ENCODE measurements around the gene NACC2. TPM values are rescaled to one million over a fixed set of nuclear protein-coding genes. Genes with fewer than 3 reads are reported as not detected.
A peak's percentile ranks its signal among the peaks of the same experiment; 100 is the strongest.

The NACC2 gene
- total RNA-seq, 4 donors from 2014 or later: 26.0 to 51.7 (median 43.5) TPM

DNA sequence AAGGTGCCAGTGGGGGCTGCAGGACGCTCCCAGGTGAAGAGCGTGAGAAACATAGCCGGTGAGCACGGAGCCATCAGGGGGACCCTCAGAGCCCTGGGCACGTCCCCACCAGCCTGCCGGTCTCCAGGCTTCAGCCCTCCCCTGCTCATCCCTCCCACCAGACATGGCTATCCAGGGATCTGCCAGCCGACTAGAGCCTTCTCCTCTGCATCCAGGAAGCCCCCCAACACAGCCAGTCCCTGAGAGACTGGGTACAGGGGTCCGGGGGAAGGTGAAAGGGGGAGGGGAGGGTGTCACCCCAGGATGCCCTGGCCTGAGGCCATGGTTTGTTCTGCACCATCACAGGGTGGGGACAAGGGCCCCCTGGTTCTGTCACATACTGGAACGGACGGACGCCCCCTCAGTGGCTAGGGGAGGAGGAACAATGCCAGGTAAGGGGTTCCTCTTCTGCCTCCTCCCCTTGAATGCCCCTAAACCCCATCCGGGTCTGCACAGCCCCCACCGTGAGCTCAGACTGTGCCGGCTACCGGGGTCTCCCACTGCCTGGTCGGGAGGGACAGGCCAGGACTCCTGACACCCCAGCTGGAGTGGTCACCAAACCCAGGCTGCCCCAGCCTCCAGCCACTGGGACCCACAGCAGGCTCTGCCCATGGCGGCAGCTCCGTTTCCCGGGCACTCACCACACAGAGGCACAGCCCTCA, 34.3 kb downstream of the NACC2 start:
- Histone ChIP-seq H3K27me3 (no peaks in the 10 kb centered on the region), H3K27ac (no peak overlapping the region), H3K36me3 (no peaks in the 10 kb centered on the region), H3K4me1 (peaks cover 0 to 5% of the 10 kb centered on the region in 2 donors), H3K9me3 (no peaks in the 10 kb centered on the region), H3K4me3 (no peak overlapping the region)
- ATAC-seq (no peak), DNase-seq (peak in 1 of 2 donors; percentile 8)
- intact Hi-C loops (cut with DNase I; ENCODE audit: low total_unique reads): no loop called here
- no peak for TF ChIP-seq POLR2A (IDR thresholded peaks at IDR 0.05)
- TF ChIP-seq, protein P1, sequence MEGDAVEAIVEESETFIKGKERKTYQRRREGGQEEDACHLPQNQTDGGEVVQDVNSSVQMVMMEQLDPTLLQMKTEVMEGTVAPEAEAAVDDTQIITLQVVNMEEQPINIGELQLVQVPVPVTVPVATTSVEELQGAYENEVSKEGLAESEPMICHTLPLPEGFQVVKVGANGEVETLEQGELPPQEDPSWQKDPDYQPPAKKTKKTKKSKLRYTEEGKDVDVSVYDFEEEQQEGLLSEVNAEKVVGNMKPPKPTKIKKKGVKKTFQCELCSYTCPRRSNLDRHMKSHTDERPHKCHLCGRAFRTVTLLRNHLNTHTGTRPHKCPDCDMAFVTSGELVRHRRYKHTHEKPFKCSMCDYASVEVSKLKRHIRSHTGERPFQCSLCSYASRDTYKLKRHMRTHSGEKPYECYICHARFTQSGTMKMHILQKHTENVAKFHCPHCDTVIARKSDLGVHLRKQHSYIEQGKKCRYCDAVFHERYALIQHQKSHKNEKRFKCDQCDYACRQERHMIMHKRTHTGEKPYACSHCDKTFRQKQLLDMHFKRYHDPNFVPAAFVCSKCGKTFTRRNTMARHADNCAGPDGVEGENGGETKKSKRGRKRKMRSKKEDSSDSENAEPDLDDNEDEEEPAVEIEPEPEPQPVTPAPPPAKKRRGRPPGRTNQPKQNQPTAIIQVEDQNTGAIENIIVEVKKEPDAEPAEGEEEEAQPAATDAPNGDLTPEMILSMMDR (IDR thresholded peaks at IDR 0.05 in 4 of 5, conservative IDR thresholded peaks at IDR 0.05 in 1 of 5): no peak
- in situ Hi-C loops (cut with MboI; ENCODE audit: low sequenced_read_pairs in 4 of 4): no loop called here

DNA sequence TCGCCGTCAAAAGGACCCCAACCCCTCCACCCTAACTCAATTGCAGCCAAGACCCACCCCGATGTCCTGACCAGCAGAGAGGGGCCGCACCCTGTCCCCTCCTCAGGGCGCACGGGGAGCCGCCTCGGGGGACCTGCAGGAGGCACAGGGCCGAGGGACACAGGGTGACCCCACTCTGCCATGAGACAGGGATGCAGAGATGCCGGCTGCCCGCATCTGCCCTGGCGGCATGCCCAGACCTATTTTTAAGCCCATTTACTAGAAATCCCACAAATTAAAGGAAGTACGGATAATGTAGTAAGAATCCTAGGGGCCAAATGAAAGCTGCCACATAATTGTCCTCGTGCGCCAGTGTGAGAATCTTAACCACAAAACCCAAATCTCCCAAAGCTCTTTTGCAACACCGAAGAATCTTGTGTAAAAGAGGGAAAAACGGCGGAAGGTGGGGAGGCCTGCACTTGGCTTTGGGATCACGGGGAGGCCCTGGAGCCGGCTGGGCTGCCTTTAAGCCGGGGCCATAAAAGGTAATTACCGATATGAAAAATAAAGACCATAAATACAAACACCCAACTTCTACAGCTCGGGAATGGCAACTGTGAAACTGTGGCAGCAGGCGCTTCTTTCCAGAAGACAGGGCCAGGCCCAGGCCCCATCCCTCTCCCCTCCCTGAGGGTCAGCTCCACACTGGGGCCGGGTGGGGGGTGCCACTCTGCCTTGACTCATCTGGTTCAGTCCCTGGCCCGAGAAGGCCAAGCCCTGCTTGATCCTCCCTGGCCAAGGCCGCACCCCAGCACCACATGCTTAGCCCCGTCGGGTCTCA, 35.0 kb downstream of the NACC2 start:
- no peak overlapping the region for H3K4me3 ChIP-seq
- intact Hi-C loops (cut with DNase I; ENCODE audit: low total_unique reads): no loop called here
- no peak overlapping the region for H3K27ac ChIP-seq
- in situ Hi-C loops (cut with MboI; ENCODE audit: low sequenced_read_pairs in 4 of 4): no loop called here
- H3K27me3 ChIP-seq: no peaks in the 10 kb centered on the region
- ATAC-seq (no peak), DNase-seq (peak in 1 of 2 donors; percentile 10)
- H3K9me3 ChIP-seq: no peaks in the 10 kb centered on the region
- TF ChIP-seq POLR2A (IDR thresholded peaks at IDR 0.05): no peak
- TF ChIP-seq, protein P1 (IDR thresholded peaks at IDR 0.05 in 4 of 5, conservative IDR thresholded peaks at IDR 0.05 in 1 of 5): no peak
- H3K4me1 ChIP-seq: peaks cover 0 to 11% of the 10 kb centered on the region in 2 donors
- no peaks in the 10 kb centered on the region for H3K36me3 ChIP-seq

DNA sequence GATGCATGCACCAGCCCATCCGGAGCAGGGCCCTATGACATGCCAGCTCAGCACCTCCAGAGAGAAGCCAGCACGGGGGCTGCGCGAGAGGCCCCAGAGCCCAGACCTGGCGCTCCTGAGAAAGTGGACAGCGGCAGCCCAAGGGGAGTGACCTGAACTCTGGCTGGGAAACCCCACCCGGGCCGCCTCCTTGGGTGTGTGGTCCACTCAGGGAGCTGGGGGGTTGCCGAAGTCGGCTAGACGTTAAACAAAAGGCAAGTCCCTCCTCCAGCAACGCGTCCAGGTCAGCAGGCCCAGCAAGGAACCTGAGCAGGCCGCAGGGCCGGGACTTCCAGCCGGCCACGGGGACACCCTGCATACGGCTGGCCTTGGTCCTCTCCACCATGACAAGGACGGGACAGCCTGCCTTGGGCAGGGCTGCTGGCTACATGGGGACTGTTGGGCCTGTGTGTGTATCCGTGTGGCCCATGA, 35.7 kb downstream of the NACC2 start:
- H3K27ac ChIP-seq: no peak overlapping the region
- in situ Hi-C loops (cut with MboI; ENCODE audit: low sequenced_read_pairs in 4 of 4) (no loop called here), intact Hi-C loops (cut with DNase I; ENCODE audit: low total_unique reads) (no loop called here)
- H3K4me3 ChIP-seq: no peak overlapping the region
- DNase-seq (peak in 1 of 2 donors; percentile 10), ATAC-seq (no peak)
- peaks cover under 1 to 17% of the 10 kb centered on the region in 2 donors for H3K4me1 ChIP-seq
- no peaks in the 10 kb centered on the region for H3K36me3 ChIP-seq
- TF ChIP-seq, protein P1 (IDR thresholded peaks at IDR 0.05 in 4 of 5, conservative IDR thresholded peaks at IDR 0.05 in 1 of 5): no peak
- TF ChIP-seq POLR2A (IDR thresholded peaks at IDR 0.05): no peak
- no peaks in the 10 kb centered on the region for H3K27me3 ChIP-seq
- H3K9me3 ChIP-seq: no peaks in the 10 kb centered on the region

DNA sequence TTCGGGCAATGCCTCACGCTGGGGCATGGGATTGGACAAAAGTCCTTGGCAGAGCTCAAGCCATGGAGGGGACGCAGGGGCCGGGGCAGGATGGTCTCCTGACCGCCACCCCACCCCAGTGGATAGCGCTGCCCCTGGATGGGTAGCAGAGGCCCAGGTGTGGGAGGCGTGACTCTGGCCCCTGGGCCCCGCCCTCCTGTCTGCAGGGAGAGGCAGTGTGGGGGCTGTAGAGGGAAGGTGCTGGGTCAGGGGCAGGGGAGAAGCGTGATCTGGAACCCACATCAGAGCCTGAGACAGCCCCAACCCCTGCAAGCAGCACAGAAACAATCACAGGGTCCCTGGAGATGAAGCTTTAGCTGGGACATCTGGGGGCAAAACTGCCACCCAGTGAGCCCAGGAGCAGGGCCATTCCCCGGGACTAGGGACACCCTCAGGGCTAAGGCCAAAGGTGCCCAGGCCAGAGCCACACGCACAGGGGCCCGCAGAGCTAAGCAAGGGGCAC, 36.2 kb downstream of the NACC2 start:
- Histone ChIP-seq H3K4me3 (no peak overlapping the region), H3K27ac (no peak overlapping the region), H3K4me1 (peaks cover 6 to 18% of the 10 kb centered on the region in 2 donors), H3K9me3 (no peaks in the 10 kb centered on the region), H3K27me3 (no peaks in the 10 kb centered on the region), H3K36me3 (no peaks in the 10 kb centered on the region)
- DNase-seq (peak in 1 of 2 donors; percentile 8), ATAC-seq (no peak)
- in situ Hi-C loops (cut with MboI; ENCODE audit: low sequenced_read_pairs in 4 of 4) (no loop called here), intact Hi-C loops (cut with DNase I; ENCODE audit: low total_unique reads) (no loop called here)
- TF ChIP-seq, protein P1 (IDR thresholded peaks at IDR 0.05 in 4 of 5, conservative IDR thresholded peaks at IDR 0.05 in 1 of 5): no peak
- no peak for TF ChIP-seq POLR2A (IDR thresholded peaks at IDR 0.05)

Data from gastrocnemius medialis (tissue), 4 donors.